SK-N-SH (cell line): ENCODE data around the gene DNAH10. TPM values are rescaled to one million over a fixed set of nuclear protein-coding genes. Genes with fewer than 3 reads are reported as not detected.

Experiments
- CTCF ChIA-PET: fragments of 300-600, 350-600 bp; formaldehyde crosslinking; extraction: SDS; loops from one replicate; lab custom pipeline; 2021; lab: Yijun Ruan, JAX
- POLR2A ChIA-PET: fragments of 350-600 bp; sonication (Branson Sonifier 250); formaldehyde crosslinking; extraction: SDS; loops from one replicate; lab custom pipeline; 2020; ENCODE audit warnings: antibody characterized with exemption, inconsistent platforms; lab: Yijun Ruan, JAX
- DNase-seq: peaks from one replicate; pipeline ENCODE4 v3.0.0; 2012
- H2AFZ ChIP-seq: fragments of 200-600 bp; sonication (generic); 2 replicates; pipeline ENCODE4 v1.8.1; 2016; ENCODE audit warnings: antibody characterized with exemption, mild to moderate bottlenecking, low read depth
- H3F3A ChIP-seq: fragments of 200-600 bp; sonication (generic); replicated peaks from 2 replicates; pipeline ENCODE3; 2016; ENCODE audit warnings: antibody characterized with exemption, mild to moderate bottlenecking; ENCODE audit not compliant: insufficient read depth
- H3K27ac ChIP-seq, 2 experiments: fragments of 200-500 bp in 1 of 2; fragments of 200-600 bp in 1 of 2; sonication (Bioruptor generic) in 1 of 2; sonication (generic), shearing (Covaris generic) in 1 of 2; 2 replicates each; pipeline versions ENCODE4 v1.5.1 to v1.6.1; 2014 to 2016; ENCODE audit warnings: low read depth in 2 of 2, inconsistent platforms in 1 of 2, low read length in 1 of 2, mild to moderate bottlenecking in 1 of 2, mixed read lengths in 1 of 2
- H3K27me3 ChIP-seq: fragments of 200-600 bp; sonication (generic), shearing (Covaris generic); 2 replicates; pipeline ENCODE4 v1.6.1; 2016; ENCODE audit warnings: mixed run types; ENCODE audit not compliant: insufficient read depth
- H3K36me3 ChIP-seq, 2 experiments: fragments of 200-500 bp in 1 of 2; fragments of 200-600 bp in 1 of 2; sonication (Bioruptor generic) in 1 of 2; sonication (generic) in 1 of 2; replicated peaks in 1 of 2; 2 replicates each; pipeline versions ENCODE3 to v1.5.1; 2014 to 2016; ENCODE audit warnings: low read length in 1 of 2, mild to moderate bottlenecking in 1 of 2; ENCODE audit not compliant: insufficient read depth in 2 of 2, control insufficient read depth in 1 of 2
- H3K4me1 ChIP-seq, 2 experiments: fragments of 200-500 bp in 1 of 2; fragments of 200-600 bp in 1 of 2; sonication (Bioruptor generic) in 1 of 2; sonication (generic), shearing (Covaris generic) in 1 of 2; 2 replicates each; pipeline versions ENCODE4 v1.5.1 to v1.6.1; 2014 to 2016; ENCODE audit warnings: low read depth in 1 of 2, low read length in 1 of 2, mixed run types in 1 of 2; ENCODE audit not compliant: insufficient read depth in 2 of 2, control insufficient read depth in 1 of 2
- H3K4me2 ChIP-seq: fragments of 200-600 bp; sonication (generic), shearing (Covaris generic); 2 replicates; pipeline ENCODE4 v1.6.1; 2017; ENCODE audit warnings: mixed run types
- H3K4me3 ChIP-seq, 2 experiments: fragments of 200-500 bp in 1 of 2; fragments of 200-600 bp in 1 of 2; sonication (Bioruptor generic) in 1 of 2; sonication (generic), shearing (Covaris generic) in 1 of 2; 2 replicates each; pipeline versions ENCODE4 v1.5.1 to v1.8.1; 2014 to 2016; ENCODE audit warnings: low read depth in 2 of 2, inconsistent platforms in 1 of 2, low read length in 1 of 2, mild to moderate bottlenecking in 1 of 2, mixed read lengths in 1 of 2, moderate library complexity in 1 of 2
- H3K79me2 ChIP-seq: fragments of 200-600 bp; sonication (generic); 2 replicates; pipeline ENCODE4 v1.8.1; 2017; ENCODE audit warnings: mild to moderate bottlenecking; ENCODE audit not compliant: insufficient read depth
- H3K9ac ChIP-seq: fragments of 200-600 bp; sonication (generic); 2 replicates; pipeline ENCODE4 v1.6.1; 2017; ENCODE audit warnings: mixed run types
- H3K9me2 ChIP-seq: fragments of 200-600 bp; sonication (generic); 2 replicates; pipeline ENCODE4 v1.6.1; 2017; ENCODE audit warnings: mixed run types
- H3K9me3 ChIP-seq: fragments of 200-600 bp; sonication (generic); 2 replicates; pipeline ENCODE4 v1.6.1; 2017; ENCODE audit warnings: mixed run types, mild to moderate bottlenecking, moderate library complexity
- H4K20me1 ChIP-seq: fragments of 200-600 bp; sonication (generic); 2 replicates; pipeline ENCODE4 v1.6.1; 2017; ENCODE audit warnings: mild to moderate bottlenecking, mixed run types; ENCODE audit not compliant: insufficient read depth
- ELF1 ChIP-seq: IDR thresholded peaks from 2 replicates; pipeline ENCODE4 v1.4.0; 2012
- EZH2phosphoT487 ChIP-seq: fragments of 200-600 bp; sonication (generic); IDR thresholded peaks from 2 replicates; pipeline ENCODE4 v1.6.1; 2017; ENCODE audit warnings: low read depth, mixed run types, mild to moderate bottlenecking, antibody characterized with exemption, moderate library complexity, borderline replicate concordance
- FOXJ3 ChIP-seq: sonication (generic); formaldehyde crosslinking; IDR thresholded peaks from 2 replicates; pipeline ENCODE4 v1.5.1; 2020; ENCODE audit warnings: mild to moderate bottlenecking, missing genetic modification reagents
- FOXM1 ChIP-seq: IDR thresholded peaks from 2 replicates; pipeline ENCODE4 v1.4.0; 2012; ENCODE audit warnings: low read depth, mild to moderate bottlenecking
- GABPA ChIP-seq: IDR thresholded peaks from 2 replicates; pipeline ENCODE4 v1.4.0; 2012; ENCODE audit warnings: low read depth, mild to moderate bottlenecking
- IRF3 ChIP-seq: fragments of 150-350 bp; IDR thresholded peaks from 2 replicates; pipeline ENCODE4 v1.6.1; 2016; ENCODE audit warnings: mild to moderate bottlenecking, low read depth, low read length
- MAX ChIP-seq: IDR thresholded peaks from 2 replicates; pipeline ENCODE4 v1.4.0; 2012; ENCODE audit warnings: low read depth
- NFIC ChIP-seq: IDR thresholded peaks from 2 replicates; pipeline ENCODE4 v1.4.0; 2012; ENCODE audit warnings: borderline replicate concordance
- PBX3 ChIP-seq: IDR thresholded peaks from 2 replicates; pipeline ENCODE4; 2012
- POLR2AphosphoS5 ChIP-seq: IDR thresholded peaks from 2 replicates; pipeline ENCODE4 v1.6.1; 2012; ENCODE audit warnings: low read depth, low read length
- RAD21 ChIP-seq: IDR thresholded peaks from 2 replicates; pipeline ENCODE4 v1.6.1; 2012; ENCODE audit warnings: mild to moderate bottlenecking, low read length
- RCOR1 ChIP-seq: fragments of 150-350 bp; IDR thresholded peaks from 2 replicates; pipeline ENCODE4 v1.6.1; 2017; ENCODE audit warnings: antibody characterized with exemption, low read length
- RFX5 ChIP-seq: IDR thresholded peaks from 2 replicates; pipeline ENCODE4 v1.6.1; 2012; ENCODE audit warnings: mild to moderate bottlenecking, improper control_type of control experiment, low read length
- TCF12 ChIP-seq: IDR thresholded peaks from 2 replicates; pipeline ENCODE4 v1.4.0; 2012
- TEAD4 ChIP-seq: IDR thresholded peaks from 2 replicates; pipeline ENCODE4 v1.4.0; 2012; ENCODE audit warnings: mild to moderate bottlenecking, borderline replicate concordance; ENCODE audit not compliant: insufficient read depth
- USF2 ChIP-seq: fragments of 150-350 bp; IDR thresholded peaks from 2 replicates; pipeline ENCODE4 v1.6.1; 2017; ENCODE audit warnings: antibody characterized with exemption, low read length, low read depth, borderline replicate concordance
- ZBTB33 ChIP-seq: IDR thresholded peaks from 2 replicates; pipeline ENCODE4 v1.4.0; 2012; ENCODE audit warnings: low read depth, borderline replicate concordance
- WGBS: methylation state at CpG from one replicate; pipeline ENCODE4 v1.1.6; 2017; ENCODE audit warnings: low lambda C conversion rate; 5-methylcytosine and 5-hydroxymethylcytosine counted together
- polyA plus RNA-seq, 3 experiments: library from polyadenylated mRNA; depleted of rRNA; stranded (reverse); fragments of >200 nt; gene quantifications; 2 replicates each; pipeline ENCODE4 v1.2.3, GENCODE V29; 2012

Gene DNAH10
- polyA plus RNA-seq, 1 of the 3 experiments (the other 2 are of a cell fraction): 0.13 TPM

GRCh38 chr12:123856681-123857080, 94.6 kb downstream of the DNAH10 start (continued):
- TF ChIP-seq EZH2phosphoT487 (no peak), TCF12 (no peak)
- TF ChIP-seq, all 33 proteins: peak for 0

- CTCF ChIA-PET: no interaction called here
- H3K9me3 ChIP-seq: no peaks in the 10 kb centered on the region
- no peak overlapping the region for H3K9ac ChIP-seq
- H3F3A ChIP-seq: no peaks in the 10 kb centered on the region
- no peaks in the 10 kb centered on the region for H4K20me1 ChIP-seq
- no peak for DNase-seq
- WGBS: 51% methylated on average over 4 of the region's 9 CpGs
- no peak overlapping the region for H3K4me3 ChIP-seq
- H3K27ac ChIP-seq: no peak overlapping the region
- H3K79me2 ChIP-seq: no peaks in the 10 kb centered on the region
- no peaks in the 10 kb centered on the region for H3K36me3 ChIP-seq
- H3K4me1 ChIP-seq: no peaks in the 10 kb centered on the region
- POLR2A ChIA-PET: no interaction called here
- H2AFZ ChIP-seq: no peak overlapping the region
- TF ChIP-seq IRF3: no peak
- TF ChIP-seq TEAD4: no peak
- no peak for TF ChIP-seq FOXM1
- no peak for TF ChIP-seq RAD21
- TF ChIP-seq POLR2AphosphoS5: no peak
- TF ChIP-seq RFX5: no peak
- TF ChIP-seq RCOR1: no peak
- no peak for TF ChIP-seq ZBTB33
- TF ChIP-seq NFIC: no peak
- TF ChIP-seq MAX: no peak
- no peak for TF ChIP-seq FOXJ3 (CRISPR knock-in tag)
- TF ChIP-seq ELF1: no peak
- no peak for TF ChIP-seq PBX3
- no peak for TF ChIP-seq GABPA
- TF ChIP-seq EZH2phosphoT487: no peak
- no peak for TF ChIP-seq USF2
- no peaks in the 10 kb centered on the region for H3K9me2 ChIP-seq
- no peaks in the 10 kb centered on the region for H3K27me3 ChIP-seq
- H3K4me2 ChIP-seq: no peak overlapping the region
Observed at GRCh38 chr12:123858176-123858575, 96.1 kb downstream of the DNAH10 start.
